ENCODE results near the gene TBX10. TPM values are rescaled to one million over a fixed set of nuclear protein-coding genes. Genes with fewer than 3 reads are reported as not detected.
"Not testable (repeated sequence)": the region's sequence is repeated elsewhere in the genome, so short reads cannot be mapped to it uniquely, and the experiment has no call there.

The TBX10 gene
- polyA plus RNA-seq, 5 donors = 0.12 TPM; not detected in 4

GRCh38 chr11:67664696-67665540 is 25.4 kb upstream of the TBX10 start:
- DNase-seq = no peak

DNA sequence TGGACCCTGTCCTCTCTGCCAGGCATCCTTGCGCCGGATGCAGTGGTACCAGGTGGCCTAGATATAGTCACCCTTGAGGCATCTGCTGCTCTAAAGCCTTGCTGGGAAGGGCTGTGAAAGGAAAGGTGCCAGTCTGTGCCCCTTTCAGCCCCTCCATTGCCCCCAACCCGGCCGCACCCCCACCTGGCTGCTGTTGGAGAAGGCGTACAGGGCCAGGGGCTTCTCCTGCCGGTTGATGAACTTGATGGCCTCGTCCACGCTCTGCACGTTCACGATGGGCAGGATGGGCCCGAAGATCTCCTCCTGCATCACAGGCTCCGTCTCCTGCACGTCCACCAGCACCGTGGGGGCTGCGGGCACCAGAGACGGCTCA is 24.6 kb upstream of the TBX10 start:
- DNase-seq = no peak

GRCh38 chr11:67663532-67664212 is 24.1 kb upstream of the TBX10 start:
- DNase-seq = no peak

DNA sequence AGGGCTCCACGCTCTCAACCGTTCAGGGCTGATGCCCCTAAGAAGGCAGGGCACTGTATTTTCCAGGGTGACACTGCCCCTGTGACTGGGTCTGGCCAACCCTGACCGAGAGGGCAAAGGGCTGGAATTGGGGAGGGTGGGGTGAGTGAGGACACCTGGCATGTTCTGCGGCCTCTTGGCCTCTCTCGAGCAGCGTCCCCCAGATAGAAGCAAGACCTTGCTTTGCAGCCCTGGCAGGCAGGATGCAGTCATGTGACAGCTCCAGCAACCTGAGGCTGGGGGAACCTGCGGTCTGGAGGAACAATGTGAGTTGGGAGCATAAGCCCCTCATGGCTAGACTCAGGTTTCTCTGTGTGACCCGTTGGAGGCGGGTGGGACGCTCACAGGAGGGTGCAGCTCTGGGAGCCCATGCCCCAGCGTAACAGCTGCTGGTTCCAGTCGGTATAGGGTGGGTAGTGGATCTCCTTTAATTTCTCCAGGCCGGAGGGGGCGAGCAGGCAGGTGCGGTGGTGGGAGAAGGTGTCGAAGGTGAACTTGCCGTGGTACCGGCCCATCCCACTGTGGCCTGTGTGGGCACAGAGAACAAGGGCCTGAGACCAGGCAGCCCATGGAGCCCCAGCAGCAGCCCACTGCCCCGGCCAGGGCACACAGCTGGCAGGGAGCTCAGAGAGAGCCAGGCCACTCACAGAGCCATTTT is 23.4 kb upstream of the TBX10 start:
- no peak for DNase-seq

DNA sequence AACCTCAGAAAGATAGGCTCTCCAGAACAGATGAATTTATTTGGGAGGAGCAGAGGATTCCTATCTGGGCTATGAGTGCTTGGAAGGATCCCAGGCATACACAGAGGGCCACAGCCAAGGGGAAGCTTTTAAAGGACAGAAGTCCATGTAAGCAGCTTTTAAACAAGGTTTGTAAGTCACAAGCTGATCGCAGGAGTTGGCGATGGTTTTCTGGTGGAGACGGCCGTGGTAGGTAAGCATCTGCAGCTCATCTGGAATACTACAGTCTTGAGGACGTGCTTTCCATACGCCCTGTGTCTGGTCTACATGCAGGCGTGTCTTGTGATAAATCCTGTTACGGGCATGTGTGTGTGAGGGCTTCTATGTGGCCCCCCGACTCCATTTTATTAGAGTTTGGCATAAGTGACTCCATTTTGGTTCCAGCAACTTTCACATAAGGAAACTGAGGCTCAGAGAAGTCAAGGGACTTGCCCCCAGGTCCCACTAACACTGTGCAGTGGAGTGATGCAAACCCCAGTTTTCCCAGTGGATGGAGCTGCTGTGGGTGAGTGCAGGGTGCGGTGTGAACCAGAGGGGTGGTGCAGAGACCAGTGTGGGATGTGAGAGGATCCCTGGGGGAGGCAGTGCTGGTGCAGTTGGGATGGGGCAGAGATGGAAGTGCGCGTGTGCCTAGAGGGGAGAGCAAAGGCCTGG is 22.7 kb upstream of the TBX10 start:
- DNase-seq = no peak

- DNase-seq = not testable (repeated sequence)
Observed at GRCh38 chr11:67660752-67661151, 21.2 kb upstream of the TBX10 start.

DNA sequence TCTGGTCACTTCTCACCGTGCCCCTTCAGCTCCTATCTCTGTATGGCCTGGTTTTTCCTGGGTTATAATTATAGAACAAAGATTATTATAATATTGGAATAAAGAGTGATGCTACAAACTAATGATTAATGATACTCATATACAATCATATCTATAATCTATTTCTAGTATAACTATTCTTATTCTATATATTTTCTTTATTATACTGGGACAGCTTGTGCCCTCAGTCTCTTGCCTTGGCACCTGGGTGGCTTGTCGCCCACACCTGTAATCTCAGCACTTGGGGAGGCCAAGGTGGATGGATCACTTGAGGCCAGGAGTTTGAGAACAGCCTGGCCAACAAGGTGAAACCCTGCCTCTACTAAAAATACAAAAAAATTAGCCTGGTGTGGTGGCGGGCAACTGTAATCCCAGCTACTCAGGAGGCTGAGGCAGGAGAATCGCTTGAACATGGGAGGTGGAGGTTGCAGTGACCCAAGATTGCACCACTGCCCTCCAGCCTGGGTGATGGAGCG is 20.1 kb upstream of the TBX10 start:
- DNase-seq = not testable (repeated sequence)

GRCh38 chr11:67657300-67657699 is 17.7 kb upstream of the TBX10 start:
- DNase-seq = no peak

GRCh38 chr11:67656278-67656922 is 16.8 kb upstream of the TBX10 start:
- DNase-seq = no peak

GRCh38 chr11:67654225-67654624 is 14.7 kb upstream of the TBX10 start:
- no peak for DNase-seq

DNA sequence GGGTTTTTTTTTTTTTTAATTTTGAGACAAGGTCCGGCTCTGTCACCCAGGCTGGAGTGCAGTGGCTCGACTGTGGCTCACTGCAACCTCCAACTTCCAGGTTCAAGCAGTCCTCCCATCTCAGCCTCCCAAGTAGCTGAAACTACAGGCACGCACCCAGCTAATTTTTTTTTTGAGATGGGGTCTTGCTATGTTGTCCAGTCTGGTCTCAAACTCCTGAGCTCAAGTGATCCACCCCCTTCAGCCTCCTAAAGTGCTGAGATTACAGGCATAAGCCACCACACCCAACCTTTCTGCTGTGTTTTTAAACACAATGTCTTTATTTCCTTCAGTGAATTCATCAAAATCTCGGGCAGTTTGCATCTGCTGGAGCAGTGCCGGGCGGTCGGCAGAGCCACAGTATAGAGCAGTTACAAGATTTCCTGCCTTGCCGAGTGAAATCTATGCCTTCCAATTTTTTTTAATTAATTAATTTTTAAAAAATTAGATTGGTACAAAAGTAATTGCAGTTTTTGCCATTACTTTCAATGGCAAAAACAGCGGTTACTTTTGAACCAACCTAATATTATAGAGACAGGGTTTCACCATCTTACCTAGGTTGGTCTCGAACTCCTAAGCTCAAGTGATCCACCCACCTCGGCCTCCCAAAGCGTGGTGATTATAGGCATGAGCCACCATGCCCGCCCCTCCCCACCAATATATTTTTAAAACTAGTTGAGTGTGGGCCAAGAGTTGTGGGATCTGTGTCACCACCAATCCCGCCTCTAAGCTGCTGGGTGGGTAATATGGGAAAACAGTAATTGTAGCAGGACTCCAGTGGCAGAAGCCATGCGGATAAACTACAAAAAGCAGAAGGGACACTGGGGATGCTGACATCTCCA is 13.6 kb upstream of the TBX10 start:
- no peak for DNase-seq

- DNase-seq = no peak
Observed at GRCh38 chr11:67651976-67652781, 12.6 kb upstream of the TBX10 start.

GRCh38 chr11:67649634-67650510 is 10.3 kb upstream of the TBX10 start:
- no peak for DNase-seq

DNA sequence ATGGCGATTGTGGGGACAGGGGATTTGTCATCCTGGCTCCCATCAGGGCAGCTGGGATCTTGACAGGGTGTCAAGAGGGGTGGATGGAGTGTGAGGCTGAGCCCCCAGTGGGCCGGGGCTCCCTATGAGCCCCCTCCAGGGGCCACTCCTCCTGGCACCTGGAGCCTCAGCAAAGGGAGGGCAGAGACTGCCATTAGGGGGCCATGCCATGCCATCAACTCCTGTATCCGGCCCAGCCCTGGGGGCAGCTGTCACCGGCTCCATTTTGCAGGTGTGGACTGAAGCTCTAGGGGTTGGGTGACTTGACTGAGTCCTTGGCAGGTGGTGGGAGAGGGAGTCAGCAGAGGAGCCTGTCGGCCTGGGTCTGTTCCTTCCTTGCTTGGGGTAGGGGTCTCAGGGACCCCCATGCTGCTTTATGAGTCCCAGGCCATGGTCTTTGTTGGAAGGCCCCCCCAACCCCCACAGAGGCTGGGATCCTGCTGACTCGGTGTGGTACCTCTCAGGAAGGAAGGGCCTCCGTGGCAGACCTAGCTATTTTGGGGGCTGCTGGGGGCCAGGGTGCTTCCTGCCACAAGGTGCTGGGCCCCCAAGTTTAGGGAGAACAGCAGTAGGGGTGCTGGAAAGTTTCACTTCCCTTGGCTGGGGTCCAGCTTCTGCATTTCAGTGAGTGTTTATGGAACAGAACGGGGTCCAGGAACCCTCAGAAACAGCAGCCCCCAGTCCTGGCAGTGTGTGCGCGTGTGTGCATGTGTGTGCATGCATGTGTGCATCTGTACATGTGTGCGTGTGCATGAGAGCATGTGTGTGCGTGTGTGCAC is 9.4 kb upstream of the TBX10 start:
- no peak for DNase-seq

DNA sequence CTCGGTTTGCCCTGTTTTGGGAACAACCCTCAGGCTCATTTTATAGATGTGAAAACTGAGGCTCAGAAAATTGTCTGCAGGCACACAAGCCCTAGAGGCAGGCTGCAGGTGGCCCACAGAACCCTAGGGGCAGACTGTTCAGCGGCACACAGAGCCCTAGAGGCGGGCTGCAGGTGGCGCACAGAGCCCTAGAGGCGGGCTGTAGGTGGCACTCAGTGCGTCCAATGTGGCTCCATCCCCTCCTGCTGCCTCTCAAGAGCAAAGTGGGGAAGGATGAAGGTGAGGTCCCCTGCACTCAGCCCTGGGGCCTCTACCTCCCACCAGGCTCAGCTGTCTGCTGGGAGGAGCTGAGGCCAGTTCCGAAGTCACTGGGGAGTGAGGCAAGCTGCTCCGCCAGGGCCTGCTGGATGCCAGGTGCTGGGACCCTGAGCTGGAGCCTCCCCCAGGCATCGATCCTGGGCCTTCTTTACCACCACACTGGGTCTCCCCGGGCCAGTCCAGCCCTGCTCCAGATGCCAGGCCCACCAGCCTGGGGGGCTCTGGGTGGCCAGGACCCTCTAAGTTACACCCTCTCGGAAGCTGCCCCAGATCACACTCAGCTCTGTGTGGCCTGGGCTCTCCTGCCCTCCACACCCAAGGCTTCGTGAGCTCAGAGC is 8.7 kb upstream of the TBX10 start:
- no peak for DNase-seq

GRCh38 chr11:67647471-67647870 is 7.9 kb upstream of the TBX10 start:
- DNase-seq = no peak
